Measurements from ENCODE around the gene KCNG2.

Gene KCNG2

GRCh38 chr18:79918615-79919011 is 120.9 kb downstream of the KCNG2 start:
- peaks cover 6% of the 10 kb centered on the region for H3K9me3 ChIP-seq (ENCODE audit: severe bottlenecking)
- no peaks in the 10 kb centered on the region for H3K27me3 ChIP-seq (ENCODE audit: insufficient read depth, low read depth, severe bottlenecking)
- peak; percentile 5 for DNase-seq
- H3K4me3 ChIP-seq (ENCODE audit: low read depth, low read length), result no peak overlapping the region
- H3K36me3 ChIP-seq, result peaks cover 59% of the 10 kb centered on the region
- no peak overlapping the region for H3K27ac ChIP-seq
- no peak for TF ChIP-seq CTCF (IDR thresholded peaks at IDR 0.05; ENCODE audit: low read depth, low read length)

GRCh38 chr18:79919089-79919488 is 121.4 kb downstream of the KCNG2 start:
- Histone ChIP-seq H3K9me3 (ENCODE audit: severe bottlenecking) (peaks cover 6% of the 10 kb centered on the region), H3K27me3 (ENCODE audit: insufficient read depth, low read depth, severe bottlenecking) (no peaks in the 10 kb centered on the region), H3K36me3 (peaks cover 59% of the 10 kb centered on the region), H3K27ac (no peak overlapping the region), H3K4me3 (ENCODE audit: low read depth, low read length) (no peak overlapping the region)
- TF ChIP-seq CTCF (IDR thresholded peaks at IDR 0.05; ENCODE audit: low read depth, low read length), result no peak
- peak; percentile 12 for DNase-seq

DNA sequence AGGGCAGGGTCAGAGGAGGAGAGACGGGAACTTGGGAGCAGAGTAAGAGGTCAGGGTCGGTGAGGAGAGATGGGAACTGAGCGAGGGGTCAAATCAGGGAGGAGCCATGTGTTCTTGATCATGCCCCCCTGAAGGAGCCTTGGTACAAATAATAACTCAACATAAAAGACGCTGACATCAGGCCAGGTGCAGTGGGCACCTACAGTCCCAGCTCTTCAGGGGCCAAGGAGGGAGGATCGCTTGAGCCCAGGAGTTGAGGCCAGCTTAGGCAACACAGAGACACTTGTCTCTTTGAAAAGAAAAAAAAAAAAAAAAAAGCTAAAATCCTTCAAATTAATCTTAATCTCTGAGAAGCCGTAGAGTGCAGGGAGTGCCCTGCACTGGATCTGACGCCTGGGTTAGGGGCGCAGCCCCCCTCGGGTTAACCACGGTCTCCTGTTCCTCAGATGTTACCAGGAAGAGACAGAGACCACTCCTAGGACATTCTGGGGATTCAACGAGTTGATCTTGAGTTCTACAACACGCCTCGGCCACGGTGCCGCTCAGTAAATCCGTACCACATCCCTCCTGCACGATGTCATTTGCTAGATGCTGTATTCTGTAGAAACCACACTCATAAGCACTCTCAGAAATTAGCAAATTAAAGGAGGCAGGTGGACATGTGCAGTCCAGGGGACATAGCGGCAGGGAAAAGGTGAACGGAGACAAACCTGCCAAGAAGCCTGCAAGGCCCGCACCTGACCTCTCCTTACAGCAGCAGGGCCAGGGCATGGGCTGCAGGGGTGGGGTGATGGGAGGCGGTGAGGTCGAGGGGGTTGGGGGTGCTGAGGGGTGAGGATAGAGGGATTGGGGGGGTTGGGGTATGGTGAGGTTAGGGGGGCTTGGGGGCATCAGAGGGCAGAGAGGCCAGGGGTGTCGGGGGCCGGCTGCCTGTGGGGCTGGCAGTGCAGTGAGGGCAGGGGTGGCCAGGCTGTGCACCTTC is 124.5 kb downstream of the KCNG2 start:
- Histone ChIP-seq H3K27ac (no peak overlapping the region), H3K9me3 (ENCODE audit: severe bottlenecking) (peaks cover under 1% of the 10 kb centered on the region), H3K4me3 (ENCODE audit: low read depth, low read length) (no peak overlapping the region), H3K27me3 (ENCODE audit: insufficient read depth, low read depth, severe bottlenecking) (no peaks in the 10 kb centered on the region), H3K36me3 (peaks cover 44% of the 10 kb centered on the region)
- DNase-seq, result peak; percentile 5
- TF ChIP-seq CTCF (IDR thresholded peaks at IDR 0.05; ENCODE audit: low read depth, low read length), result no peak

GRCh38 chr18:79922971-79923411 is 125.3 kb downstream of the KCNG2 start:
- TF ChIP-seq CTCF (IDR thresholded peaks at IDR 0.05; ENCODE audit: low read depth, low read length), result no peak
- Histone ChIP-seq H3K4me3 (ENCODE audit: low read depth, low read length) (no peak overlapping the region), H3K27ac (no peak overlapping the region), H3K36me3 (peaks cover 37% of the 10 kb centered on the region), H3K27me3 (ENCODE audit: insufficient read depth, low read depth, severe bottlenecking) (no peaks in the 10 kb centered on the region), H3K9me3 (ENCODE audit: severe bottlenecking) (no peaks in the 10 kb centered on the region)
- DNase-seq, result peak; percentile 10

- DNase-seq, result peak; percentile 15
- Histone ChIP-seq H3K9me3 (ENCODE audit: severe bottlenecking) (no peaks in the 10 kb centered on the region), H3K4me3 (ENCODE audit: low read depth, low read length) (no peak overlapping the region), H3K27ac (peak overlapping the region; percentile 78), H3K27me3 (ENCODE audit: insufficient read depth, low read depth, severe bottlenecking) (no peaks in the 10 kb centered on the region), H3K36me3 (peaks cover 35% of the 10 kb centered on the region)
- no peak for TF ChIP-seq CTCF (IDR thresholded peaks at IDR 0.05; ENCODE audit: low read depth, low read length)
Observed at GRCh38 chr18:79923896-79924585, 126.3 kb downstream of the KCNG2 start.

Data from WERI-Rb-1 (cell line).